Stimulated activated CD4-positive, alpha-beta T cell treated with anti-CD3 and anti-CD28 coated beads, Interleukin-4, amount 100 ng/mL, for 48 hours (primary cell): ENCODE measurements around the gene ATP6V1C2.

ENCODE experiments used
- DNase-seq, 2 donors: peaks; one replicate each; pipeline ENCODE4 v3.0.0-alpha.2; 2020; ENCODE audit warnings: low read depth in 2 of 2

Gene ATP6V1C2, protein sequence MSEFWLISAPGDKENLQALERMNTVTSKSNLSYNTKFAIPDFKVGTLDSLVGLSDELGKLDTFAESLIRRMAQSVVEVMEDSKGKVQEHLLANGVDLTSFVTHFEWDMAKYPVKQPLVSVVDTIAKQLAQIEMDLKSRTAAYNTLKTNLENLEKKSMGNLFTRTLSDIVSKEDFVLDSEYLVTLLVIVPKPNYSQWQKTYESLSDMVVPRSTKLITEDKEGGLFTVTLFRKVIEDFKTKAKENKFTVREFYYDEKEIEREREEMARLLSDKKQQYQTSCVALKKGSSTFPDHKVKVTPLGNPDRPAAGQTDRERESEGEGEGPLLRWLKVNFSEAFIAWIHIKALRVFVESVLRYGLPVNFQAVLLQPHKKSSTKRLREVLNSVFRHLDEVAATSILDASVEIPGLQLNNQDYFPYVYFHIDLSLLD

DNA sequence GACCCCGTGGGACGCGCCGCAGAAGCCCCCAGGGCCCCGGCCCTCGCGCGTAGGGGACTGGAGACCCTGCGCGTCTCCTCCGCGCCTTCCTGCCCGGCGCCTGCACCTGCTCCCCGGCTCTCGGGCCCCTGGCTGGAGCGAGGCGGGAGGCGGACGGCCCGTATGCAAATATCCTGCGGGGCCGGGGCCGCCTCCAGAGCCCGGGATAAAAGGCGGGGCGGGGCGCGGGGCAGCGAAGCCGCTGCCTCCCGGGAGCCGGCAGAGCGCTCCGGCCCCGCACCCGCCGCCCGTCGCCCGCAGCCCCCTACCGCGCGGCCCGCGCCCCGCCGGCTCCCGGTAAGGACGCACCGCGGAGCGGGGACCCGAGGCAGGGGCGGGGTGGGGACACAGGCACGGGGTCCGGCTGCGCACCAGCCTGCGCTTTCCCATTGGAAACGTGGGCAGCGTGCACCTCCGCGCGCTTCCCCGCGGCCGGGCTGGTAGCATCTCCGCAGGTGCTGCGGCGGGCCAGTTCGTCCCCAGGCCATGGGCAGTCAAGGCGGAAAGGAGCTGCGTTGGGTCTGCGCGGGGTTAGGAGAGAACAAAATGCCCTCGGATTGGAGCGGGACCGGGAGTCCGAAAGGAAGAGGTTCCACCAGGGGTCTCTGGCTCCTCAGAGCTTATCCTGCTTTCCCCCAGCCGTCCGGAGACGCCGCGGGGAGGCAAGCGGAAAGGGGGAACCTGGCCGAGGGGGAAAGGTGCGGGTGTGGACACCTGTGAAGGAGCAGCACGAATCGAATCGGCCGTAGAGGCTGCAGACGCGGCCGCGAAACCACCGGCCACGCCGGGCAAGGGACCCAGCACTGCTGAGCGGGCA lies at the start of gene ATP6V1C2:
Gene ATP6V1C2, plus strand, starts transcription at position 235 of the 856 bp plus-strand sequence. CDS start 1,220 bp downstream, outside the sequence.
- peak in 1 of 2 donors; percentile 1 for DNase-seq

DNA sequence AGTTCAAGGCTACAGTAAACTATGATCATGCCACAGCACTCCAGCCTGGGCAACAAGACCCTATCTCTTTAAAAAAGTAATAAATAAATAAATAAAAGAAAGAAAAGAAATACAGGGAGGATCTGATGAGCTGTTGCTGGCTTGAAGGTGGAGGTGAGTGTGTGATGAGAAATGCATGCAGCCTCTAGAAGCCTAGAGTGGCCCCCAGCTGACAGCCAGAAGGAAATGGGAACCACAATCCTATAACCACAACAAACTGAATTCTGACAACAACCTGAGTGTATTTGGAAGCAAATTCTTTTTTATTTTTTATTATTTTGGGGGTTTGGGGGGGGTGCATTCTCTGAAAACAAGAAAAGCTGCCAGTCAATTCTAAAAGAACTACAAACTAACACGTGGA lies 46.3 kb upstream of the ATP6V1C2 start:
- DNase-seq = no peak

DNA sequence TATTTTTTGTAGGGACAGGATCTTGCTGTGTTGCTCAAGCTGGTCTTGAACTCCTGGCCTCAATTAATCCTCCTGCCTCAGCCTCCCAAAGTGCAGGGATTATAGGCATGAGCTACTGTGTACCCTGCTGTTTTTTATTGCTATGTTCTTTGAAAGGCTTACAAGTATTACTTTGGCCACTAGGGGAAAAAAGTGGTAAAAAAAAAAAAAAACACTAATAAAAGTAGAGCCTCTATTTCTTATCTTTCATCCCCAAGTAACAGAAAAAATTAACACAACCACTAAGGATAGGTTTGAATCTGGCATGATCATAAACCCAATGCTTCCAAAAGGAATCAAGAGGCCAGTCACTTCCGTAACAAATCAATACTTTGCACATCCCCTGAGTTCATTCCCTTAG lies 43.2 kb upstream of the ATP6V1C2 start:
- no peak for DNase-seq

DNA sequence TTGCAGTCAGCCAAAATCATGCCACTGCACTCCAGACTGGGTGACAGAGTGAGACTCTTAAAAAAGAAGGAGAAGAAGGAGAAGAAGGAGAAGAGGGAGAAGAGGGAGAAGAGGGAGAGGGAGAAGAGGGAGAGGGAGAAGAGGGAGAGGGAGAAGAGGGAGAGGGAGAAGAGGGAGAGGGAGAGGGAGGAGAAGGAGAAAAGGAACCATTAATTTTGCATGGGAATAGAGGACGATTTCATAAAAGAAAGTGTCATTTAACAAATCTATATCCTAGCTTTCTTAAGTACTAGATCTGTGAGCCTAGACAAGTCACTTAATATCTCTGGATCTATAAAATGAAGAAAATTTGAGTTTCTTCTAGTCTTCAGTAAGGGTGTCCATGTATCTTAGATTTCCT lies 41.2 kb upstream of the ATP6V1C2 start:
- no peak for DNase-seq

DNA sequence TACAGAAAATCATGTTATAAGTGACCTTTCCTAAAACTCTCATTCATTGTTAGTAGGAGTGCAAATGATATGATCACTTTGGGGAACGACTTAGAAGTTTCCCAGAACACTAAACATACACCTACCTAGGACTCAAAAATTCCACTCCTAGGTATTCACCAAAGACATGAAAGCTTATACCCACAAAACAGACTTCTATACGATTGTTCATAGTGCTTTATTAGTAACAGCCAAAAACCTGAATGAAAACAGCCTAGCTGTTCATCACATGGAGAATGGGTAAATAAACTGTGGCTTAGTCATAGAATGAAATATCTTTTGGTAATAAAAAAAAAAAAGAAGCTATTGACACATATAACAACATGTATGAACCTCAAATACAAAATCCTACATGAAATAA lies 40.5 kb upstream of the ATP6V1C2 start:
- no peak for DNase-seq

DNA sequence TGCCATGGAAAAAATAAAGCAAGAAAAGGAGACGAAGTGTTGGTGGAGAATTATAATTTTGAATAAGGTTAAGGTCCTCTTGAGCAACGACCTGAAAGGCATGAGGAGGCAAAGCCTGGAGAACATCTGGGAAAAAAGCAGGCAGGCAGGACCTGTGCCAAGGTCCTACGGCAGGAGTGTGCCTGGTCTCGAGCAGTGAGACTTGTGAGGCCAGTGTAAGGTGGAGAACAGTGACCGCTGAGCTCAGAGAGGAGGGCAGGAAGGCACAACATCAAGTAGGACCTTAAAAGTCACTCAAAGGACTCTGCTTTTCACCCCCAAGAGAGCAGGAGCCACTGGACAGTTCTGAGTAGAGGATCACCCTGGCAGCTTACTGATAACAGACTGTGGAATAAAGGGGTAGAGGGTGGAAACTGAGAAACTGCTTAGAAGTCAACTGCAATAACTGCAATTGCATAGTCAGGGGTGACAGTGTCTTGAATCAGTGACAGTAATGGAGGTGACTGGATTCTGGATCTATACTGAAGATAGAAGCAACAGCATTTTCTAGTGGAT lies 35.2 kb upstream of the ATP6V1C2 start:
- no peak for DNase-seq

DNA sequence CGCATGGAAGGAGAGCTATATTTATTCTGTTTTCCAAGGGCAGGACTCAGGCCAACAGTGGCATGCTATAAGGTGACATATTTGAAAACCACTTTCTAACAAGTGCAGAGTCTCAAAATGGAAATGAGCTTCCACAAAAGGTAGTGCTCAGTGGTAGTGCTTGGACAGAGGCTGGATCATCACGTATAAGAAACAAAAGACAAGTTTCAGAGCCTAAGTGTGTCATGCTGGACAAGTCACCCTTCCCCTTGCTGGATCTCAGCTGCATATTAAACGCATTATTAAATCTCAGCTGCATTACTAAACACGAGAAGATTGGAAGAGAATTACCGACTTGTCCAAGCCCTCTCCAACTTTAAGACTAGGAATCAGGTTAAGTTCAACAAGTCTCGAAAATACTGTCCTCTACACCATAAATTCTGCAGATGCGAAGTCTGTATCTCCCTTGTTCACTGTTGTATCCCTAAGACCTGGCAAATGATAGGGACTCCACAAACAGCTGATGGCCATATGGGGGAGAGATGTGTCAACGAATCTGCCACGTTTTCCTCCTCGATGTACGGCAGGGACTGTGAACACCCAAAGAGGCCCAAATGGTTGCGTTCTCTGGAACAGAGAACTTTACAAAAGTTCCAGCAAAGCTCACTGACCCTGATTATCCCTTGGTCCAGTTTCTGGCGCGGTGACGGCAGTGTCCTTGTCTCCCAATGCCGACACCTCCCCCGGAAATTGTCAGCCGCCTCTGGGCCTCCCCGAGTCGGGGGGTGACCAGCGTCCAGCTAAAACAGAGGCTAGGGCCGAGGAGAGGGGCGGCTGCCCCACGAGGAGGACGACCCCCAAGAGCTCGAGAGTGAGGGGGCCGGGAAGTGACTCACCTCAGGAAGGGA lies 32.3 kb upstream of the ATP6V1C2 start:
- DNase-seq = no peak

DNA sequence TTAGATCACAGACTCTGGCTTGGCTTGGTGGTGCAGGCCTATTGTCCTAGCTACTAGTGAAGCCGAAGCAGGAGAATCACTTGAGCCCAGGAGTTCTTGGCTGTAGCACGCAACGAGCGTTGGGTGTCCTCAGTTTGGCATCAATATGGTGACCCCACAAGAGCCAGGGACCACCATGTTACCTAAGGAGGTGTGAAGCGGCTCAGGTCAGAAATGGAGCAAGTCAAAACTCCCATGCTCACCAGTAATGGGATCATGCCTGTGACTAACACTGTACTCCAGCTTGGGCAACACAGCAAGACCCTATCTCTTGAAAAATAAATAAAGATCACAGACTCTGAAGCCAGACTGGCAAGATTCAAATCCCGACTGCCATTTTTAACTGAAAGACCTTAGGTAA lies 29.9 kb upstream of the ATP6V1C2 start:
- no peak for DNase-seq

DNA sequence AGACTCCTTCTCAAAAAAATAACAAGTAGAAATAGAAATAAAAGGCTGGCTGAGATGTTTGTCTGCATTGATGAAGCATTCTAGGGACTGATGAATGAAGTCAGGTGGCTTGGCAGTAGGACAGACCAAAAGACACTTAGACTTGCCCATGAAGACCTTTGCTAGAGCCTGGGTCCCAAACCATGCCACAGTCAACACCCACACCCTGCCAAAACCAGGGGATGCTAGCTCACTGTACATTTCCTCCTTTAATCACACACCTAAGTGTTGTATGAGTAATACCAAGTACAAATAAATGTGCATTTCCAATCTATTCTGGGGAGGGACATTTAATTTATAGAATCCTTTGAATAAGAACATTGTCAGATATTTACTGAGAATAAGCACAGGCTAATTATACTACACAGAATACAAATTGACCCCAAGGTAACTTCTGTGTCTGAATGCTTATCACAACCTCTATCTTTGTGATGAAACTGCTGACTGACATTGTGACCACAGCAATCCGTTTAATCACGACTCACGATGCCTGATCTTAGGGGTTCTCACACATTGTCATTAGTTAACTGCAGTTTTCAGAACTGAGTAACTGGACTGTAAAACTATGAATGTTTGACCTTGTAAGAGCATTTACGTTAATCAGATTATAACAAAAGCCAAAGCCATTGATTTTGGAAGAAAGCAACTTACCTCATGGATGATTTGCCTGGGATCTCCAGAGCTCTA lies 21.2 kb upstream of the ATP6V1C2 start:
- no peak for DNase-seq

DNA sequence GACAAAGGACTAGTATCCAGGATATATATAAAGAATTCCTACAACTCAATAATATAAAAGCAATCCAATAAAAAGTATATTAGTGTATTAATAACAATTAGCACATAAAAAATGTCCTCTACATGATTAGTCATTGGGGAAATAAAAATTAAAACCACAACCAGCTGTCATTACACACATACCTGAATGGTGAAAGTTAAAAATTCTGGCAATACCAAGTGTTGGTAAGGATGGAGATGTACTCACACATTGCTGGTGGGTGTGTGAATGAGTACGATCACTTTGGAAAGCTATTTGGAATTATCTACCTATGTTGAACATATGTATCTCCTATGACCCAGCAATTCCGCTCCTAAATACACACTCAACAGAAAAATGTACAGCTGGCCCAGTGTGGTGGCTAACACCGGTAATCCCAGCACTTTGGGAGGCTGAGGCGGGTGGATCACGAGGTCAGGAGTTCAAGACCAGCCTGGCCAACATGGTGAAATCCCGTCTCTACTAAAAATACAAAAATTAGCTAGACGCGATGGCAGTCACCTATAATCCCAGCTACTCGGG lies 17.3 kb upstream of the ATP6V1C2 start:
- no peak for DNase-seq

DNA sequence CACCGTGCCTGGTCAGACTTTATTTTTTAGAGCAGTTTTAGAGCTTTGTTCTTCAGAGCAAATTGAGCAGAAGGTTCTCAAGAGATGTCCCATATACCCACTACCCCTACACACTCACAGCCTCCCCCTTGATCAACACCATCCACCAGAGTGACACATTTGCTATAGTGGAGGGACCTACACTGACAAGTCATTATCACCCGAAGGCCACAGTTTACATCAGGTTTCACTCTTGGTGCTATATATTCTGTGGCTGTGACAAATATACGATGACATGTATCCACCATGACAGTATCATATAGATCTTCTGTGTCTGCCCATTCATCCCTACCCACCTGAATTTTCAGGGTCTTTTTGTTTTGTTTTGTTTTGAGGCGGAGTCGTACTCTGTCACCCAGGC lies 15.4 kb upstream of the ATP6V1C2 start:
- DNase-seq = no peak

DNA sequence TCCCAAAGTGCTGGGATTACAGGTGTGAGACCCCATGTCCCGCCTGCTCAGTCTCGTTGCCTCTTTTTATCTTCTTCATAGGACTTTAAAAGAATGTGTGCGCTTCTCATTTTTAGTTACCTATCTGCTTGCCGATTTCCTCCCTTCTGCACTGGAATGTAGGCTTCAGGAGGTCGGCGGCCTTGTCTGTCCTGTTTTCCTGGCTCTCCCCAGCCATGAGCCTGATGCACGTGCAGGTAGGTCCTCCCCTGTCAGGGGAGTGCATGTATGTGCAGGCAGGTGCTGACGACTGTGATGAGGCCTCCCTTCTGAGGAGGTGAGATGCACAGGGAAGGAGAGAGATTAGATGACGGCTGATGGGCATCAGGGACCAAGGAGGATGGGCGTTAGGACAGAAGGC lies 13.6 kb upstream of the ATP6V1C2 start:
- DNase-seq = no peak

DNA sequence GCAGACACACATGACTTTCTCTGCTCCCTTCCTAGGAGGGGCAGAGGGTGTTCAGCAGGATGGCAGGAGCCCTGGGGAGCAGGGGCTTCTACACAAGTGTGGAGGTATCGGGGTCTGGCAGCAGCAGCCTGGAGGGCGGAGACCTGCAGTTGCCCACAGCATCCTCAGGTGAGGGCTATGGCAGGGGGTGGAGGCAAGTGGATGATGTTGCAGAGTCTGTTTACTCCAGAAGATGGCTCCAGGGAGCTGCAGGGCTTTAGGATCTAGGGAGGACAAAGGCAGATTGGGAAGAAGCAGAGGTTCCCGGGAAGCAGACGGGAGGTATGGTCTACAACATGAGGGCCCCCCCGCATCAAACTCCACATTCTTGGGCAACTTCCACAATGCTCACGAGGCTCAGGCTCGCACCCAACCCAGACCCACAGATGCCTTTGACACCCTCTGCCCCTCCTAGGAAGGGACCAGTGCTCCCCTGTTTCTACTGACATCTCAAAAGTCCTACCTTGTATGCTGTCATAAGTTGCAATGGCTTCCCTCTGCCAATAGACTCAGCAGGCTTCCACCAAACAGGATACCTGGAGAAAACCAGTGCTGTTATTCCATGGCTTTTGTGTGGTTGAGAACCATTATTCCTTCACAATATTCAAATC lies 12.0 kb upstream of the ATP6V1C2 start:
- DNase-seq = no peak

DNA sequence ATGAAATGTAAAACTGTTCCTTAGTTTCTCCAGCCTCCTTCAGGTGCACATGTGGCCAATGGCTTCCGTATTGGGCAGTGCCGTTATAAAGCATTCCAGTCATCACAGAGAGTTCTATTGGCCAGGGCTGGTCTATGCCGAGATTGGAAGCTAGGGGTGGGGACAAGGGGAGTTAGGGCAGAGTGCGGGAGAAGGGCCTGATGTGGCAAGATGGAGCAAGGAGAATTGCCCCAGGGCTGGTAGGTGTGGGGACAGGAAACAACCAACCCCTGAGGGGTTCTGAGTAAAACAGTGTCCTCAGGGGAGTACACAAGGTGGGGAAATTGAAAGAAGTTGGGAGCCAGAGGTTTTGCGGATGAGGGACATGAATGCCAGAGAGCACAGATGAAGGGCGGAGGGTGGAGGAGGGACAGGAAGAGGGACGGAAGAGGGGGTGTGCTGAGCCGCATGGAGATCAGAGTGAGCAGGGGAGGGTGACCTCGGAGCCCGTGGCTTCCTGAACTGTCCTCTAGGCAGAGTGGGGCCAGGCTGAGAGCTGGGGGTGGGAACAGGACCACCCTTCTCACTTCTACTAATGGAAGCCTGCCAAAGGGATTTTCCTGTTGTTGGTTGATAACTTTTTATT lies 9.1 kb upstream of the ATP6V1C2 start:
- DNase-seq = no peak

DNA sequence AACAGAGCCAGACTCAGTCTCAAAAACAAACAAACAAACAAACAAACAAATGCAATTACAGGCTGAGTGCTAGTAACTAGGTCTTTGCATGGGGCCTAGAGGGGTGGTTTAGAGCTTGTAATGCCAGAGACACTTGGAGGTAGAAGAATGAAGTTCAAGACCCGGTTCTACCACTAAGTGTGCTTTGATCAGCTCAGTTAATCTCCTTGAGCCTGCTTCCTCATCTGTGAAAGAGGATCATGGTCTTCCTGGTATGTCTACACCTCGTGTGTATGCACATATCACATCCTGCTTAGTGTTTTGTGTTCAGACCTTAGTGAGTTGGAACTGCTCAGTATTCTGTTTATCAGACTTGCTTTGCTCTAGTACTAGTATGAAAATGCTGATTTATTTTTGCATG lies 4.8 kb upstream of the ATP6V1C2 start:
- DNase-seq = no peak

DNA sequence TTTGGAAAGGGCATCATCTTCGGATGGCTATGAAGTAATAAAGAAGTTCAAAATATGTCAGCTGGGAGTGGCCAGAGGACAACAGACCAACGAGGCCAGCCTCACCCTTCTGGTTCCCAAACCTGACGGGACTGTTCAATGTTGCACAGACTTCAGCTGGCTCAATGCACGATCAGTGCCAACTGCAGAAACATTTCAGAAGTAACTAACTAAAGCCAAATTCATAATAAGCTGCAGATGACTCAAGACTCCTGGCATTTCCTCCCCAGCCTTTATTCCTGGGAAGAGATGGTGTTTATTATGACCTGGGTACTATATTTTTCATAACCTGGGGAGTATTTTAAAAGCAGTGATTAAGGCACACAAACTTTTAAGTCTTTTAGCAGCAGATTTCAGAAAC lies 3.8 kb upstream of the ATP6V1C2 start:
- DNase-seq = no peak

DNA sequence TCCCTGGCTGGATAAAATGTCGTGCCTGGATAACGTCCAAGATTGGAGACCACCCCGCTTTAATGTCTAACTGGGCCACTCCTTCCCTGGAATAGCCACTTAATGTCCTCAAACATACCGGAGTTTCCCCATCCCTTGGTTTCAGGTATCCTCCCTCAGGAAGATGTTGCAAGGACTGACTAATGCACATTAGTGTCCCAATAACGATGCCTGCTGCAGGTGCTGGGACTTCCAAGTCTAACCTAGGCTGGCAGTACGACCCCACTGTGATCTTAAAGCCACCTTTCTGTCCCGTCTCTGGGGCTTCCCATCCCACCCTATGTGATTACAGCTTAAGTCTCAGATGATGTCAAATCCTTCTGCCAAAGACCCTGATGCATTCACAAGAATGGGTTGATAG lies 1.1 kb upstream of the ATP6V1C2 start:
- no peak for DNase-seq

DNA sequence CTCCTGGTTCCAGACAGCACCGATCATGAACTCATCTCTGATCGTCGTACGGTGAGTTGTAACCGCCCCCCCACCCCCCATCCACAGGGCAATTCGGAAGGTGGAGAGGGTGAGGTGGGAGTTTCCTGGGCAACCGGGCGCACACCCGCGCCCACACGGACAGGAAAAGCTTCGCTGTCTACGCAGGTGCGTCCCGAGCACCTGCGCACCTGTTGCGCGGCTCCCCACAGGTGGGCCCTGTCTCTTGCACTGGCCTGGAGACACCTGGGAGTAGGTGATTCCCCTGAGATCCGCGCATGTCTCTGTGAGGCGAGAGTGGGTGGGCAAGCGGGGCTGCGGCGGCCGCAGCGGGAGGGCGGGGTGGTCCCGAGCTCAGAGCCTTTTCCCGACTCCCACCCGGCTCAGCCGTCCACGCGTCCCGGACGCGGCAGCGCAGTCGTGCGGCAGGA lies 459 bp upstream of the ATP6V1C2 start:
- no peak for DNase-seq

DNA sequence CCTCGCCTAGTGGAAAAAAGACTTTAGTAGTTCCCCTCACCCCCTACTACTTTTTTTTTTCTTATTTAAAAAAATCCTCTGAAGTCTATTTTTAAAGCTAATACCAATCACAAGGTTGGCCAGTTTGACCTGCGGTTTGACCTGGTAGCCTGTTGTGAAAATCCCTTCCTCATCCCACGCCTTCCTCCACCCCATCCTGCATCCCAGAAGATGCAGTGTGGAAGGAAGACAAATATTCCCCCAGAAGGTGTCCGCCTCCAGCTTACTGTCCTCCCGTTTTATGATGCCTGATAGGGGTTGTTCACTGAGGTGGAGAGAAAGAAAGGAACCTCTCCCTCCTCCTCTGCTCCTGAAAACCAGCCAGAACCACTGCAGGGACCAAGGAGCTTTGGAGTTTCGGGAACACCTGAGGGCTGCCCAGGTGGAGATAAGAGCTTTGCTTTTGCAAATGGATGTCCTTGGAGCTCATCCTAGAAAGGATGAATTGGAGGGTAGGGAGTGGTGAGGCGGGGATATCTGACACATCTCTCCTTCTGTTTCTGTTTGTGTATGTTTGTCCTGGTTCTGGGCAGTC lies 909 bp downstream of the ATP6V1C2 start:
- no peak for DNase-seq
